ENCODE data around the gene CD177. TPM values are rescaled to one million over a fixed set of nuclear protein-coding genes. Genes with fewer than 3 reads are reported as not detected.
"Not testable (repeated sequence)": the region's sequence is repeated elsewhere in the genome, so short reads cannot be mapped to it uniquely, and the experiment has no call there.

CD177 gene
- total RNA-seq, 1 donor from 2014 or later = 0.52 TPM

GRCh38 chr19:43380771-43381386, 27.4 kb downstream of the CD177 start:
- TF ChIP-seq, protein P1, sequence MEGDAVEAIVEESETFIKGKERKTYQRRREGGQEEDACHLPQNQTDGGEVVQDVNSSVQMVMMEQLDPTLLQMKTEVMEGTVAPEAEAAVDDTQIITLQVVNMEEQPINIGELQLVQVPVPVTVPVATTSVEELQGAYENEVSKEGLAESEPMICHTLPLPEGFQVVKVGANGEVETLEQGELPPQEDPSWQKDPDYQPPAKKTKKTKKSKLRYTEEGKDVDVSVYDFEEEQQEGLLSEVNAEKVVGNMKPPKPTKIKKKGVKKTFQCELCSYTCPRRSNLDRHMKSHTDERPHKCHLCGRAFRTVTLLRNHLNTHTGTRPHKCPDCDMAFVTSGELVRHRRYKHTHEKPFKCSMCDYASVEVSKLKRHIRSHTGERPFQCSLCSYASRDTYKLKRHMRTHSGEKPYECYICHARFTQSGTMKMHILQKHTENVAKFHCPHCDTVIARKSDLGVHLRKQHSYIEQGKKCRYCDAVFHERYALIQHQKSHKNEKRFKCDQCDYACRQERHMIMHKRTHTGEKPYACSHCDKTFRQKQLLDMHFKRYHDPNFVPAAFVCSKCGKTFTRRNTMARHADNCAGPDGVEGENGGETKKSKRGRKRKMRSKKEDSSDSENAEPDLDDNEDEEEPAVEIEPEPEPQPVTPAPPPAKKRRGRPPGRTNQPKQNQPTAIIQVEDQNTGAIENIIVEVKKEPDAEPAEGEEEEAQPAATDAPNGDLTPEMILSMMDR (conservative IDR thresholded peaks at IDR 0.05; ENCODE audit: low read depth, low read length) = no peak
- no peak overlapping the region for H3K4me3 ChIP-seq (ENCODE audit: low read depth, low read length)
- no peak for DNase-seq (ENCODE audit: low read depth)

- H3K4me3 ChIP-seq (ENCODE audit: low read depth, low read length); DNase-seq (ENCODE audit: low read depth): not testable (repeated sequence)
These were observed 29.2 kb downstream of the CD177 start for GRCh38 chr19:43382586-43383216.

- H3K4me3 ChIP-seq (ENCODE audit: low read depth, low read length); DNase-seq (ENCODE audit: low read depth): not testable (repeated sequence)
These were observed 29.8 kb downstream of the CD177 start for GRCh38 chr19:43383254-43383653.

DNA sequence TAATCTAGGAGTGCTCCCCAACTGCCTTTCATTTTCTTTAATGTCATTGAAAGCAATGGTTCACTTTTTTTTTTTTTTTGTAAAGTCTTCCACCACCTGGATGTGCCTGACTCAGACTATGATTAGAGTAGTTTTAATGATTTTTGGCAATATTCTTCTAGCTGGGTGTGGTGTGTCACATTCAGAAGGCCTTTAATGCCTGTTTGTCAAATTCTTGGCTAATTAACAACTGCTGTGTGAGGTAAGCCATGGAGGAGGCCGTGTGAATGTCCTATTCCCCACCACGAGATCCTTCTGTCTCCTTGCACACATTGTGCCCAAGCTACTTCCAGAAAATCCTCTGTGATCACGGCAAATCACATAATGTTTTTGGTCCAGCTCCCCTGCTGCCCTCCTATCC, 30.3 kb downstream of the CD177 start:
- DNase-seq (ENCODE audit: low read depth) = not testable (repeated sequence)

DNA sequence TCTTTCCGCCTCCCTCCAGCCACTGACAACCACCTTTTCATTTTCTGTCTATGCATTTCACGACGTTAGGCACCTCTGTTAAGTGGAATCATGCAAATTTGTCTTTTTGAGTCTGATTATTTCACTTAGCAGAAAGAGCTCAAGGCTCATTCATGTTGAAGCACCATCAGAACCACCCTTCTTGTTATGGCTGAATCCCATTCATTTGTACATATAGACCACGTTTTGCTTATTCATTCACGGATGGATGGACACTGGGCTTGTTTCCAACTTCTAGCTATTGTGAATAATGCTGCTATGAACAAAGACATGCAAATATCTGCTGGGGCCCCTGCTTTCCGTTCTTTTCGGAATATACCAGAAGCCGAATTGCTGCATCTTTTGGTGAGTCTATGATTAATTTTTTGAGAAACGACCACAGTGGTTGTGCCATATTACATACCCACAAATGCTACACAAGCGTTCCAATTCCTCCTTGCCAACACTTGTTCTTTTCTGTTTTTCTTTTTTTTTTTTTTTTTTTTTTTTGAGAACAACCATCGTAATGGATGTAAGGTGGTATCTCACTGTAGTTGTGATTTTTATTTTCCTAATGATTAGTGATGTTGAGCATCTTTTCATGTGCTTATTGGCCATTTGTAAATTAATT, 37.5 kb downstream of the CD177 start:
- not testable (repeated sequence) for DNase-seq (ENCODE audit: low read depth); H3K4me3 ChIP-seq (ENCODE audit: low read depth, low read length)

More for the DNA sequence above, 30.3 kb downstream of the CD177 start:
- not testable (repeated sequence) for H3K4me3 ChIP-seq (ENCODE audit: low read depth, low read length)

DNA sequence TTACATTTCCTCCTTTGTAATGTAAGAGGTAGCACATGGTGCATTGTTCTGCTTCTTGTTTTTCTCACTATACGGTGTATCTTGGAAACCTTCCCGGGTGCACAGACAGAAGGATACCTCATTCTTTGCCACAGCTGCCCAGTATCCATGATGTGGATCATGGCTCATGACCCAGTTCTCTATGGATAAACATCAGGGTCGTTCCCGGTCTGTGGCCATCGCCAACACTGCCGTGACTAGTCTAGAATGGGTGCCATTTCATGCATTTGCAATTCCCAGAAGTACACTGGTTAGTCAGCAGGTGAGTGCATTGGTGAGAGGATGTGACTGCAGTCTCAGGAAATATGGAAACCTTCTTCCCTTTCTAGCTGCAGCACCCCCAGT, 38.1 kb downstream of the CD177 start:
- not testable (repeated sequence) for H3K4me3 ChIP-seq (ENCODE audit: low read depth, low read length); DNase-seq (ENCODE audit: low read depth)

- not testable (repeated sequence) for H3K4me3 ChIP-seq (ENCODE audit: low read depth, low read length); DNase-seq (ENCODE audit: low read depth)
These were observed 40.0 kb downstream of the CD177 start for GRCh38 chr19:43393501-43393900.

GRCh38 chr19:43395561-43395960, 42.1 kb downstream of the CD177 start:
- no peak overlapping the region for H3K4me3 ChIP-seq (ENCODE audit: low read depth, low read length)
- no peak for DNase-seq (ENCODE audit: low read depth)
- TF ChIP-seq, protein P1 (conservative IDR thresholded peaks at IDR 0.05; ENCODE audit: low read depth, low read length) = no peak

GRCh38 chr19:43406297-43406696, 52.8 kb downstream of the CD177 start:
- DNase-seq (ENCODE audit: low read depth) = no peak
- no peak overlapping the region for H3K4me3 ChIP-seq (ENCODE audit: low read depth, low read length)
- TF ChIP-seq, protein P1 (conservative IDR thresholded peaks at IDR 0.05; ENCODE audit: low read depth, low read length) = no peak

DNA sequence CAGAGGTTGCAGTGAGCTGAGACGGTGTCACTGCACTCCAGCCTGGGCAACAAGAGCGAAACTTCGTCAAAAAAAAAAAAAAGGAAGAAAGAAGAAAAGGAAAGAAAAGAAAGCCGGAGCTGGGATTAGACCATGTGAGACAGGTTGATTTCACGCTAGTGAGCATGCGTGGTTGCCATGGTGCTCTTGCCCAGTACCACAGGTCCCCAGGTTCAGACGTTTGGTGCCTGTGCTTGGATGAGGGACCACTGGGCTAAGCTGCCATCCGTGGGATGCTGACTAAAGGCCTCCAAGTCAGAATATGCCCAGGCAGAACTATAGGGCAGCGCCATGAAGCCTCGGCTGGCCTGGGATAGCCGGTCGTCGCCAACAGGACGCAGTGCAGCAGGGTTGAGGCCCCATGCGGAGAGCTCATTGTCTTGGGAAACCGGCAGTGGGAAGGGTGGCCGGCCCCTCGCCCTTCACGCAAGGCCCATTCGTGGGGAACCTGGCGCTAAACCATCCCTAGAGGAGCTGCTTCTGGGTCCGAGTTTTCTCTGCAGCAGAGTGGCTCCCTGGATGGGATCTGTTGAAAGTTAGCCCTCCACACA, 54.0 kb downstream of the CD177 start:
- no peak overlapping the region for H3K4me3 ChIP-seq (ENCODE audit: low read depth, low read length)
- DNase-seq (ENCODE audit: low read depth) = no peak
- TF ChIP-seq, protein P1 (conservative IDR thresholded peaks at IDR 0.05; ENCODE audit: low read depth, low read length) = no peak
